ENCODE data around the gene ANKRD28.

The ANKRD28 gene

GRCh38 chr3:15809313-15809712 lies 11.5 kb upstream of the ANKRD28 start:
- no peak for TF ChIP-seq CTCF (IDR thresholded peaks at IDR 0.05)

- no peak for TF ChIP-seq CTCF (IDR thresholded peaks at IDR 0.05)
These were observed 11.0 kb upstream of the ANKRD28 start for GRCh38 chr3:15808679-15809310.

GRCh38 chr3:15805756-15806266 lies 8.0 kb upstream of the ANKRD28 start:
- TF ChIP-seq CTCF (IDR thresholded peaks at IDR 0.05): no peak

GRCh38 chr3:15804553-15805095 lies 6.8 kb upstream of the ANKRD28 start:
- TF ChIP-seq CTCF (IDR thresholded peaks at IDR 0.05): no peak

GRCh38 chr3:15803921-15804320 lies 6.1 kb upstream of the ANKRD28 start:
- TF ChIP-seq CTCF (IDR thresholded peaks at IDR 0.05): no peak

GRCh38 chr3:15801298-15801697 lies 3.5 kb upstream of the ANKRD28 start:
- TF ChIP-seq CTCF (IDR thresholded peaks at IDR 0.05): no peak

- no peak for TF ChIP-seq CTCF (IDR thresholded peaks at IDR 0.05)
These were observed 3.0 kb upstream of the ANKRD28 start for GRCh38 chr3:15800780-15801179.

Measured in LNCAP (cell line).